ENCODE measurements around the gene RABGAP1. TPM values are rescaled to one million over a fixed set of nuclear protein-coding genes. Genes with fewer than 3 reads are reported as not detected.
A peak's percentile ranks its signal among the peaks of the same experiment; 100 is the strongest.

RABGAP1 gene
- total RNA-seq, 1 experiment from 2014 or later = 57.4 TPM

GRCh38 chr9:123084256-123084655 is 143.4 kb downstream of the RABGAP1 start:
- H3K4me1 ChIP-seq = 0 out of 2 replicates have a peak, but pooled peaks cover 3% of the 10 kb centered on the region
- H3K9me3 ChIP-seq (replicated peaks) = no peaks in the 10 kb centered on the region
- H3K27me3 ChIP-seq = no peaks in the 10 kb centered on the region
- H3K27ac ChIP-seq = no peak overlapping the region
- H3K36me3 ChIP-seq = peaks cover 70% of the 10 kb centered on the region
- no peak for DNase-seq
- H3K4me3 ChIP-seq = no peak overlapping the region

- Histone ChIP-seq H3K4me3 (no peak overlapping the region), H3K4me1 (peaks cover 5% of the 10 kb centered on the region), H3K9me3 (replicated peaks) (no peaks in the 10 kb centered on the region), H3K36me3 (peaks cover 67% of the 10 kb centered on the region), H3K27ac (no peak overlapping the region), H3K27me3 (no peaks in the 10 kb centered on the region)
- no peak for DNase-seq
Observed at GRCh38 chr9:123085916-123086315, 145.1 kb downstream of the RABGAP1 start.

DNA sequence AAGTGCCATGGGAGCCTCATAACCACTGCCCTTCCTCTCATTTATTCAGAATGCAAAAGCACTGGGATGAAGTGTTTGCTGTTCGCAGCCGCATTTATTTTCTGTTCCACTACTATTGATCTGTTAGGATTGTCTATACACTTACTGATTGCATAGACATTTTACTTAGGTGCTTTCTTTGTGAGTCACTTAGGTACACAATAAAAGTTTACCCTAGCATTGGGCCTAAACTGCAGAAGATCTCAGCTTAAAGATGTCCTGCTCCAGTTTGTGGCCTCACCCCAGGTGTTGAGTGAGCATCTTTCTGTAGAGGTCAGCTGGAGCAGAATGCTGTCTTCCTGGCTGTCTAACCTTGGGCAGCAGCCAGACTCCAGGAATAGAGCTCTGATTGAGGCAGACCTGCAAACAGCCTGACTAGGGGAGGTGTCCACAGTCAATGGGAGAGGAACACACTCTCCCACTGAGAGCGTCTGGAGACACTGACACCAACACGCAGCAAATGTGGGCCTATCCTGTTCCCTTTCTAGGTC is 146.6 kb downstream of the RABGAP1 start:
- Histone ChIP-seq H3K27me3 (no peaks in the 10 kb centered on the region), H3K4me1 (peaks cover 20% of the 10 kb centered on the region), H3K27ac (no peak overlapping the region), H3K4me3 (no peak overlapping the region), H3K9me3 (replicated peaks) (no peaks in the 10 kb centered on the region), H3K36me3 (peaks cover 68% of the 10 kb centered on the region)
- no peak for DNase-seq

DNA sequence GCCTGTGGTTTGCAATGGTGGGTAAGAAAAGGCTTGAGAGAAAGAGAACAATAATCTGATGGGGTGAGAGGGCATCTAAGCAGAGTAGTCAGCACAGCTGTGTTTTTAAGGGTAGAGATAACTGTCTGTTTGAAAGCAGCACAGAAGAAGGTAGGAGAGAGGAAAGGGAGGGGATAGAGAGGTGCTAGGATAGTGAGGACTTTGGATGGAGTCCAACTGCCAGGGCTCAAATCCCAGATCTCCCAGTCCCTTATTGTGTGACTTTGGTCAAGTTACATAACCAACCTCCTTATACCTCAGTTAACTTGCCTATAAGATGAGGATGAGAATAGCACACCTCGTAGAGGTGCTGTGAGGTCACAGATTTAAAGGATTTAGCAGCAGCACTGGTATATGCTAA is 148.2 kb downstream of the RABGAP1 start:
- Histone ChIP-seq H3K27ac (no peak overlapping the region), H3K36me3 (peaks cover 65% of the 10 kb centered on the region), H3K4me3 (no peak overlapping the region), H3K27me3 (no peaks in the 10 kb centered on the region), H3K4me1 (peaks cover 33% of the 10 kb centered on the region), H3K9me3 (replicated peaks) (no peaks in the 10 kb centered on the region)
- DNase-seq = no peak

DNA sequence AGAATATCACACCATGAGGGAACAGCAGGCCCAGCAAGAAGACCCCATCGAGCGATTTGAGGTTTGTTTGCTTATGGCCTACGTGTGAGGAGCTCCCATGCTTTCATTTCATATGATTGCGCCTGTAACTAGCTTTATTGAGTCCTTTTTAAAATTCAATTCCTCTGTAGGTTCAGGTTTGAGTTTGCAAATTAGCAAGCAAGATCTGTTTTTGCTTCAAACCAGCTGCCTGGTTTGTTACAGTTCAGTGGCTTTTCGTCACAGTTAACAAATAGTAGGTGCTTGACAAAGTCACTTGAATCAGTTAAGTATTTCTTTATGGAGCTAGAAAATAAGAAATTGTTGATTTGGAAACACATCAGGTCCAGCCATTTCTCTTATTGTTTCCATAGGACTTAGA is 149.0 kb downstream of the RABGAP1 start:
- Histone ChIP-seq H3K36me3 (peaks cover 65% of the 10 kb centered on the region), H3K4me3 (no peak overlapping the region), H3K9me3 (replicated peaks) (no peaks in the 10 kb centered on the region), H3K27ac (no peak overlapping the region), H3K4me1 (peaks cover 33% of the 10 kb centered on the region), H3K27me3 (no peaks in the 10 kb centered on the region)
- no peak for DNase-seq

- Histone ChIP-seq H3K4me1 (peaks cover 33% of the 10 kb centered on the region), H3K4me3 (no peak overlapping the region), H3K27me3 (no peaks in the 10 kb centered on the region), H3K27ac (no peak overlapping the region), H3K36me3 (peaks cover 63% of the 10 kb centered on the region), H3K9me3 (replicated peaks) (no peaks in the 10 kb centered on the region)
- DNase-seq = no peak
Observed at GRCh38 chr9:123090198-123090896, 149.5 kb downstream of the RABGAP1 start.

- Histone ChIP-seq H3K4me3 (no peak overlapping the region), H3K36me3 (peaks cover 68% of the 10 kb centered on the region), H3K9me3 (replicated peaks) (no peaks in the 10 kb centered on the region), H3K27me3 (no peaks in the 10 kb centered on the region), H3K27ac (no peak overlapping the region), H3K4me1 (peaks cover 33% of the 10 kb centered on the region)
- no peak for DNase-seq
Observed at GRCh38 chr9:123090956-123091355, 150.1 kb downstream of the RABGAP1 start.

- Histone ChIP-seq H3K36me3 (peaks cover 66% of the 10 kb centered on the region), H3K4me1 (peaks cover 33% of the 10 kb centered on the region), H3K4me3 (no peak overlapping the region), H3K9me3 (replicated peaks) (no peaks in the 10 kb centered on the region), H3K27ac (no peak overlapping the region), H3K27me3 (no peaks in the 10 kb centered on the region)
- no peak for DNase-seq
Observed at GRCh38 chr9:123091459-123091858, 150.6 kb downstream of the RABGAP1 start.

- H3K9me3 ChIP-seq (replicated peaks) = no peaks in the 10 kb centered on the region
- H3K27ac ChIP-seq = peak overlapping the region; percentile 52
- peak; percentile 65 to 86 for DNase-seq
- peaks cover 72% of the 10 kb centered on the region for H3K36me3 ChIP-seq
- H3K27me3 ChIP-seq = no peaks in the 10 kb centered on the region
- peaks cover 33% of the 10 kb centered on the region for H3K4me1 ChIP-seq
- no peak overlapping the region for H3K4me3 ChIP-seq
Observed at GRCh38 chr9:123093141-123093540, 152.3 kb downstream of the RABGAP1 start.

DNA sequence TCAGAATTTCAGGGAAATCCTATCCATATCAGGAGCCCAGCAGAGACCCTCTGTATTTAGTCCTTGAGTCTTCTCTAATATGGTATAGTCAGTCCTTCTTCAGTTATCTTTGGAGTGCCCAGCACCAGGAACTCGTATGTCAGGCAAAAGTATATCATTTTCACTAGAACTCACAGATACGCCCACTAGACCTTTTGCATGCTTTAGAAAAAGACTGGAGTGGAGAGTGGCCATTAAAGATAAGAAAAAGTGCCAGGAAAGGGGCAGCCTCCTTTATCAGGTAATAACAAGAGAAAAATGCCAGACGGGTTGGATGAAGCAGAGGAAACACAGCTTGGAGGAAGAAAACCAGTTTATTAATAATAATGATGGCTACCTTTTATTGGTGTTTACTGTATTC is 156.2 kb downstream of the RABGAP1 start:
- Histone ChIP-seq H3K36me3 (peaks cover 78% of the 10 kb centered on the region), H3K27ac (no peak overlapping the region), H3K27me3 (no peaks in the 10 kb centered on the region), H3K4me1 (peaks cover 18% of the 10 kb centered on the region), H3K9me3 (replicated peaks) (no peaks in the 10 kb centered on the region), H3K4me3 (no peak overlapping the region)
- no peak for DNase-seq

GRCh38 chr9:123097430-123098095 is 156.7 kb downstream of the RABGAP1 start:
- DNase-seq = no peak
- H3K27ac ChIP-seq = no peak overlapping the region
- H3K36me3 ChIP-seq = peaks cover 78% of the 10 kb centered on the region

GRCh38 chr9:123098096-123098459 is 157.3 kb downstream of the RABGAP1 start:
- Histone ChIP-seq H3K9me3 (replicated peaks) (no peaks in the 10 kb centered on the region), H3K36me3 (peaks cover 82% of the 10 kb centered on the region), H3K4me1 (peaks cover 7% of the 10 kb centered on the region), H3K27me3 (no peaks in the 10 kb centered on the region), H3K4me3 (no peak overlapping the region), H3K27ac (no peak overlapping the region)
- DNase-seq = no peak

More at GRCh38 chr9:123097430-123098095, 156.7 kb downstream of the RABGAP1 start:
- Histone ChIP-seq H3K4me1 (peaks cover 12% of the 10 kb centered on the region), H3K27me3 (no peaks in the 10 kb centered on the region), H3K9me3 (replicated peaks) (no peaks in the 10 kb centered on the region), H3K4me3 (no peak overlapping the region)

GRCh38 chr9:123099042-123099441 is 158.2 kb downstream of the RABGAP1 start:
- H3K27ac ChIP-seq = no peak overlapping the region
- no peaks in the 10 kb centered on the region for H3K4me1 ChIP-seq
- no peaks in the 10 kb centered on the region for H3K27me3 ChIP-seq
- H3K9me3 ChIP-seq (replicated peaks) = no peaks in the 10 kb centered on the region
- no peak overlapping the region for H3K4me3 ChIP-seq
- no peak for DNase-seq
- peaks cover 79% of the 10 kb centered on the region for H3K36me3 ChIP-seq

GRCh38 chr9:123099548-123099947 is 158.7 kb downstream of the RABGAP1 start:
- H3K4me1 ChIP-seq = no peaks in the 10 kb centered on the region
- H3K36me3 ChIP-seq = peaks cover 77% of the 10 kb centered on the region
- H3K4me3 ChIP-seq = no peak overlapping the region
- DNase-seq = no peak
- no peak overlapping the region for H3K27ac ChIP-seq
- H3K27me3 ChIP-seq = no peaks in the 10 kb centered on the region
- H3K9me3 ChIP-seq (replicated peaks) = no peaks in the 10 kb centered on the region

GRCh38 chr9:123102375-123103113 is 161.7 kb downstream of the RABGAP1 start:
- no peak overlapping the region for H3K27ac ChIP-seq
- H3K9me3 ChIP-seq (replicated peaks) = no peaks in the 10 kb centered on the region
- H3K4me3 ChIP-seq = no peak overlapping the region
- DNase-seq = no peak
- H3K4me1 ChIP-seq = no peaks in the 10 kb centered on the region
- H3K36me3 ChIP-seq = peaks cover 73% of the 10 kb centered on the region
- H3K27me3 ChIP-seq = no peaks in the 10 kb centered on the region
